OCI-LY7 (cell line): Measurements from ENCODE around the gene LHX3. TPM values are rescaled to one million over a fixed set of nuclear protein-coding genes. Genes with fewer than 3 reads are reported as not detected.

Experiments used
- BruUV-seq: library from RNA; stranded (reverse); fragments of 400-500 nt; replicated peaks from 2 replicates; lab custom pipeline; 2021; lab: Mats Ljungman, UMichigan
- CTCF ChIA-PET: fragments of 300-600 bp; sonication (Branson Sonifier 250); formaldehyde crosslinking; loops from one replicate; lab custom pipeline; 2022; ENCODE audit warnings: antibody characterized with exemption; ENCODE audit not compliant: unreplicated experiment; lab: Charles Lee
- POLR2A ChIA-PET: fragments of 300-600 bp; sonication (Branson Sonifier 250); formaldehyde crosslinking; loops from one replicate; lab custom pipeline; 2022; ENCODE audit warnings: antibody characterized with exemption; lab: Charles Lee
- DNase-seq: peaks from one replicate; pipeline ENCODE4 v3.0.0-alpha.2; 2015; ENCODE audit warnings: low spot score
- H2AFZ ChIP-seq: fragments of 200-600 bp; sonication (generic), shearing (Covaris generic); 2 replicates; pipeline ENCODE4 v1.6.1; 2014; ENCODE audit warnings: mild to moderate bottlenecking, antibody characterized with exemption, low read length, moderate library complexity
- H3K27ac ChIP-seq: fragments of 200-600 bp; sonication (generic); 2 replicates; pipeline ENCODE4 v1.5.1; 2014; ENCODE audit warnings: mixed run types, low read depth, mild to moderate bottlenecking, moderate library complexity, low read length, inconsistent platforms; ENCODE audit not compliant: poor library complexity, severe bottlenecking
- H3K36me3 ChIP-seq: fragments of 200-600 bp; sonication (generic); 2 replicates; pipeline ENCODE4 v1.6.1; 2014; ENCODE audit warnings: mild to moderate bottlenecking, antibody characterized with exemption, low read length, moderate library complexity, mixed read lengths; ENCODE audit not compliant: insufficient read depth
- H3K4me1 ChIP-seq: fragments of 200-600 bp; sonication (generic); 2 replicates; pipeline ENCODE4 v1.5.1; 2014; ENCODE audit warnings: mild to moderate bottlenecking, low read length; ENCODE audit not compliant: insufficient read depth, poor library complexity, severe bottlenecking
- H3K4me2 ChIP-seq: fragments of 200-600 bp; sonication (generic); 2 replicates; pipeline ENCODE4 v1.6.1; 2014; ENCODE audit warnings: mild to moderate bottlenecking, low read length
- H3K4me3 ChIP-seq: fragments of 200-600 bp; sonication (generic); 2 replicates; pipeline ENCODE4 v1.5.1; 2014; ENCODE audit warnings: mild to moderate bottlenecking, low read depth, low read length; ENCODE audit not compliant: poor library complexity, severe bottlenecking
- H3K79me2 ChIP-seq: fragments of 200-600 bp; sonication (generic); 2 replicates; pipeline ENCODE4 v1.6.1; 2016; ENCODE audit warnings: low read depth, mild to moderate bottlenecking, low read length, moderate library complexity, mixed read lengths; ENCODE audit not compliant: insufficient read depth
- H3K9me2 ChIP-seq: fragments of 200-600 bp; sonication (generic); 2 replicates; pipeline ENCODE4 v1.6.1; 2016; ENCODE audit warnings: mild to moderate bottlenecking, low read length, mixed read lengths; ENCODE audit not compliant: insufficient read depth
- H3K9me3 ChIP-seq: fragments of 200-600 bp; sonication (generic); 2 replicates; pipeline ENCODE4 v1.6.1; 2014; ENCODE audit warnings: mild to moderate bottlenecking, mixed run types, low read length, mixed read lengths
- H4K20me1 ChIP-seq: fragments of 200-600 bp; sonication (generic); 2 replicates; pipeline ENCODE4 v1.6.1; 2014; ENCODE audit warnings: mild to moderate bottlenecking, antibody characterized with exemption, low read length, moderate library complexity, mixed read lengths; ENCODE audit not compliant: insufficient read depth
- CTCF ChIP-seq: fragments of 200-600 bp; sonication (generic); conservative IDR thresholded peaks from 2 replicates; pipeline ENCODE4 v1.5.1; 2014; ENCODE audit warnings: mild to moderate bottlenecking, antibody characterized with exemption, low read length, moderate library complexity, mixed read lengths
- EZH2phosphoT487 ChIP-seq: fragments of 200-600 bp; sonication (generic); IDR thresholded peaks from 2 replicates; pipeline ENCODE4 v1.6.1; 2018; ENCODE audit warnings: low read depth, borderline replicate concordance, mild to moderate bottlenecking, mixed run types, antibody characterized with exemption, low read length, moderate library complexity, mixed read lengths
- intact Hi-C: fragments of 100-400 bp; cut with micrococcal nuclease; formaldehyde crosslinking; loops from one replicate; pipeline ENCODE4 v1.10.0; 2022; ENCODE audit not compliant: unreplicated experiment
- total RNA-seq, 2 experiments: library from RNA; depleted of rRNA in 1 of 2; stranded (reverse); fragments of >200 nt in 1 of 2; shearing (Covaris generic) in 1 of 2; gene quantifications; 2 replicates each; pipeline ENCODE4 v1.2.3, GENCODE V29; 2014 to 2022

Gene LHX3
- total RNA-seq, 2 experiments from 2014 or later, result 0.15 TPM; not detected in 1

GRCh38 chr9:136172412-136173079 is 32.4 kb downstream of the LHX3 start:
- H3K36me3 ChIP-seq, result no peaks in the 10 kb centered on the region
- H3K9me3 ChIP-seq, result no peaks in the 10 kb centered on the region
- ChIA-PET CTCF (no interaction called here), POLR2A (no interaction called here)
- no peaks in the 10 kb centered on the region for H3K79me2 ChIP-seq
- no peak overlapping the region for H3K4me2 ChIP-seq
- no peak overlapping the region for H3K27ac ChIP-seq
- no peaks in the 10 kb centered on the region for H3K4me1 ChIP-seq
- no peak for TF ChIP-seq EZH2phosphoT487
- no peak for TF ChIP-seq CTCF
- no TSS peak for BruUV-seq
- no peak for DNase-seq
- intact Hi-C loops, result no loop called here
- no peak overlapping the region for H2AFZ ChIP-seq
- no peaks in the 10 kb centered on the region for H4K20me1 ChIP-seq
- H3K4me3 ChIP-seq, result no peak overlapping the region
- H3K9me2 ChIP-seq, result no peaks in the 10 kb centered on the region

GRCh38 chr9:136171801-136172411 is 33.0 kb downstream of the LHX3 start:
- POLR2A ChIA-PET, result no interaction called here
- CTCF ChIA-PET, result no interaction called here
- H3K79me2 ChIP-seq, result no peaks in the 10 kb centered on the region
- TF ChIP-seq EZH2phosphoT487 (no peak), CTCF (no peak)
- H3K4me3 ChIP-seq, result no peak overlapping the region
- H3K4me2 ChIP-seq, result no peak overlapping the region
- H4K20me1 ChIP-seq, result no peaks in the 10 kb centered on the region
- H3K27ac ChIP-seq, result no peak overlapping the region
- no peak overlapping the region for H2AFZ ChIP-seq
- no peaks in the 10 kb centered on the region for H3K4me1 ChIP-seq
- intact Hi-C loops, result no loop called here
- no peak for DNase-seq
- no peaks in the 10 kb centered on the region for H3K9me3 ChIP-seq
- BruUV-seq, result no TSS peak
- H3K9me2 ChIP-seq, result no peaks in the 10 kb centered on the region
- H3K36me3 ChIP-seq, result no peaks in the 10 kb centered on the region
